SK-N-DZ (cell line): ENCODE results near the gene B3GNT5.

Experiments used
- DNase-seq: peaks from one replicate; pipeline ENCODE4 v3.0.0-alpha.2; 2015; ENCODE audit warnings: low spot score

Gene B3GNT5

DNA sequence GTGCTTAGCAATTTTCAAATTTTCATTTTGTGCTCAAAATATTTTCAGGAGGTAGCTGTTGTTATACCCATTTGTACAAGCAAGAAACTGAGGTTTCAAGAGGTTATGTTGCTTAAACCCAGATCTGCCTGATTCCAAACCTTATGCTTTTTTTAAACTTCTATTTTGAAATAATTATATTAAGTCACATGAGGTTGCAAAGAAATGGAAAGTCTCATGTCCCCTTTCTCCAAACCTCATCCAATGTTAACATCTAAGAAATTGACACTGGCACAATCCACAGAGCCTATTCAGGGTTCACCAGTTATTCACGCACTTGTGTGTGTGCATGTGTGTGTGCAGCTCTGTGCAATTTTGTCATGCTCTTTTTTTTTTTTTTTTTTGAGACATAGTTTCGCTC lies 35.1 kb downstream of the B3GNT5 start:
- DNase-seq = no peak

GRCh38 chr3:183290216-183290615 lies 37.2 kb downstream of the B3GNT5 start:
- DNase-seq = no peak

GRCh38 chr3:183291497-183292031 lies 38.5 kb downstream of the B3GNT5 start:
- no peak for DNase-seq

GRCh38 chr3:183293966-183294365 lies 40.9 kb downstream of the B3GNT5 start:
- DNase-seq = no peak

- DNase-seq = no peak
Measured at GRCh38 chr3:183295211-183295610, 42.2 kb downstream of the B3GNT5 start.

- no peak for DNase-seq
Measured at GRCh38 chr3:183296944-183297343, 43.9 kb downstream of the B3GNT5 start.

- DNase-seq = no peak
Measured at GRCh38 chr3:183298701-183299153, 45.7 kb downstream of the B3GNT5 start.

- DNase-seq = no peak
Measured at GRCh38 chr3:183299976-183300375, 46.9 kb downstream of the B3GNT5 start.

DNA sequence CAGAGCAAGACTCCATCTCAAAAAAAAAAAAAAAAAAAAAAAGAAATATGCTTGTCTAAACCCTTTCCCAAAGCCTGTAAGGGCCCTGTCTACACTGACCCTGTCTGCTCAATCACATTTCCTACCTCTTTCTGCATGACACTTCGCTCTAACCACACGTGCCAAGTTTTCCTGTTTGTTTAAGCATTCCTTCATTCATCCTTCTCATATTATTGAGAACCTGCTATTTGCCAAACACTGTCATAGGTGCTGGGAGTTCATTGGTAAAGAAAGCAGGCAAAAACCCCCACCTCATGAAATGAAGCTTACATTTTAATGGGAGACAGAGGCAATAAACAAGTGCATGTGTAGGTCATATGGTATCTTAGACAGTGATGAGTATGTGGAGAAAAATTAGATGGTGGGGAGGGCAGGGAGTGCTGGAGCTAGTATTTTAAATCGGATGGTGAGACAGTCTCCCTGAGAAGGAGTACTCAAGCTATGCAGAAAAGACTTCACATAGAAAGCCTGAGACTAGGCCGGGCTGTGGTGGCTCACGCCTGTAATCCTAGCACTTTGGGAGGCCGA lies 48.0 kb downstream of the B3GNT5 start:
- no peak for DNase-seq

- no peak for DNase-seq
Measured at GRCh38 chr3:183301937-183302580, 49.0 kb downstream of the B3GNT5 start.

DNA sequence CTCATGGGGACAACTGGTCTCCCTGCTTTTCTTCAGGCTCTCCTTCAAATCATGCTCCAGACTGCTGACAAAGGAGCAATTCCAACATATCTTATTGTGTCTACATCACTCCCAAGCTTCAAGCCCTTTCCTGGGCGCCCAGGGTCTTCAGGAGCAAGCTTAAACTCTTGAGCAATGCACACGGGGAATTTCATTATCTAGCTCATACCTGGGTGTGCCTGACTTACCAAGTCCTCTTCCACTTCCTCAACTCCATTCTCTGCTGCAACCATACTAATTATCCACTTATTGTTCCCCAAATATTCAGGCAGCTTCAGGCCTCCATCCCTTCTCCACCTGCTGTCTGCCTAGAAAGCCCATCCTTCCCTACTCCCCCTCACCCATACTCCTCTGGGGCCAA lies 50.6 kb downstream of the B3GNT5 start:
- DNase-seq = no peak

DNA sequence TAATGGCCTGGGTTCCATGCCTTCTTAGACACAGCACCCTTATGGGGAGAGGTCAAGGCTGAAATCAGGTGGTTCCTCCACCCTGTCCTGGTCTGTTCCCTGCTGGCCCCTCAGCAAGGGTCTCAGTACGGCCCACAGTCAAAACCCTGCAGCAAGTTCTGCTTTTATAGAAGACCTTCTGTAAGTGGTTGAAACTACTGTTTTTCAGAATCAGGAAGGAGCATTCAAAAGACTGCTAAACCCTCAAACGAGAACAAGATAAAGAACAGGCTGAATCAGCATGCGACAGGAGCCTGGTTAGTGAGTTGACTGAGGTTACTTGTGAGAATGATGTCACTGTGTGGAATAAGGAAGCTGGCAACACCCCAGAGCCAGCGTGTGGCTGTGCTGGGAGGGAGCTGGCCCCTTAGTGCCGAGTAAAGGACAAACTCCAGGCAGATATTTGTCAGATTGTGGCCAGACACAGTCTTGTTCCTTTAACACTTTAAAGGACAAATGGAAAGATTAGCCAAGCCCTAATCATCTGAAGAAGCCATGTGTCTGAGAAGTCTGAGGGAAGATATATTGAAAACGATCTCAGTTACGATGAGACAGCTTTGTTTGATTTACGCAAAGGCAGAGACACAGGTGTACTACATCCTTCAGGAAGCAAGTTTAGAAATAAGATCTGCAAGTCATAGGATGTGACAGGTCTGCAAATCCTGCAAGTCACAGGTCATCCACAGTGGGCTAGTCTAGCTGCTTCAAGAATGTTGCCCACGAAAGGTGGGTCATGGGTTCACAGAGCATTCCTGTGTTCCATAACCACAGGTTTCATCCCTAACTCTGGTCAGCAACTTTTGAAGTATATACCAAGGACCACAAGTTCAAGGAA lies 54.0 kb downstream of the B3GNT5 start:
- DNase-seq = no peak

DNA sequence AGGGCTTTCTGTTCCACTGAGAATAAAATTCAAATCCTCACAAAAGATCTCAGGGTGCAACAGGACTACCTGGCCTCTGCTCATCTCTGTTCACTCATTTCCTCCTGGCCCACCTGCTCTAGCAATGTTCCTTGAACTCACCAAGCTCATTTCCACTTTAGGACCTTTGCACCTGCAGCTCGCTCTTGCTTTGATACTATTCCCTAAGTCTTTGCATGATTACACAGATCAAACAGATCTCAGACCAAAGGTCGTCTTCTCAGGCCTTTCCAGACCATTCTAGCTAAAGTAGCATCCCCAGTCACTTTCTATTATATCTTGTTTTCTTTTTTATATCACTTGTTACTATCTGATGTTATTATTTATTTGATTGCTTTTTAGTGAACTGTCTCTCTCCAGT lies 54.7 kb downstream of the B3GNT5 start:
- no peak for DNase-seq

GRCh38 chr3:183308751-183309150 lies 55.7 kb downstream of the B3GNT5 start:
- no peak for DNase-seq

- DNase-seq = no peak
Measured at GRCh38 chr3:183309276-183309675, 56.2 kb downstream of the B3GNT5 start.

DNA sequence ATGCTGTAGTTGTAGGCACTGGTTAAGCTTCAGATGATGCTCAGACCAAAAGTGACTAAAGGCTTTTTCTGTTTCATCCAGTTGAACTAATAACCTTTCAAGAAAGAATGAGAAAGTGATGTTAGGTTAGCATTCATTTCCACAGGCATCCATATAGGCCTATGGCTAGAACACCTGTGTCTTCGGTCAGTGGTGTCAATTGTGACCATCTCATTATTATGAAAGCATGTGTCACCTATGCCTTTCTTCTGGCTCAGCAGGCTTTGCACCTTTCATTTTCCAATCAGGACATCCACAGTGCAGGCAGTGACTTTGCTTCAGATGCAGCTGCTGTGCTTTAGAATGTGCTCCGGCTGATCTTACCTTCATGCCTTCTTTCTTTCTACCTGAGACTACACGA lies 57.9 kb downstream of the B3GNT5 start:
- DNase-seq = no peak

- DNase-seq = no peak
Measured at GRCh38 chr3:183312433-183312832, 59.4 kb downstream of the B3GNT5 start.

- DNase-seq = no peak
Measured at GRCh38 chr3:183313351-183313750, 60.3 kb downstream of the B3GNT5 start.

DNA sequence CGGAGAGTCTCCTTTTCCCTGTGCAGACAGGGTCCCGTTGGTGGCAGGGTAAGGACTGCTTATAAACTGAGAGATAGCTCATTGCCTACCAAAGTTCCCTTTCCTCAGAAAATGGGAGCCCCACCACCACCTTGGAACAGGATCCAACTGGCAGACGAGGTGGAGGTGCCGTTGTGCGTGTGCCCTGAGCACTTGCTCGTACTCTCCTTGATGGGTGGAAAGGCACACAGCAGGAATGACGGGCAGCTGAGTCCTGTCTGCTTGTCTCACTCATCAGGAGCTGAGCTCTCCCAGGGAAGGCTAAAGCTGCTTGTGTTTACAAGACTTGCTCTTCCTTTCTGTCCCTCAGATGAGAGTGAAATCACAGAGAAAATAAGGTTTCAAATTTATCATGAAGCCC lies 60.7 kb downstream of the B3GNT5 start:
- DNase-seq = no peak

DNA sequence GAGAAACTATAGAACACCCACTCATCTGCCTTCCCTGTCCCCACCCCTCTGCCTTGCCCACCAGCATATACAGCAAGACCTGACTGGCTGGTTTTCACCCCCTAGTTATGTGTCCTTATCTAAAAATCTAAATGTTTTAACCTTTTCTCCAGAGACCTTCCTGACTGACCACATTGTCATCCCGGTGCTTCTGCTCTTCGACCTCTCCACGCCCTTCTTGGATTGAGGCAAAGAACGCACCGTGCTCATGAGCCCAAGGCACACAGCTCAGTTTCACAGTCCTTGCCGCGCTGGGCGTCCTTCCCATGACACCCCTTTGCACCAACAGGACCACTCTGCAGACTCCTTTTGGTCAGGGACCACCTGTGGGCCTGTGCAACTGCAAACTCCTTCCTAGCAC lies 62.7 kb downstream of the B3GNT5 start:
- DNase-seq = no peak

DNA sequence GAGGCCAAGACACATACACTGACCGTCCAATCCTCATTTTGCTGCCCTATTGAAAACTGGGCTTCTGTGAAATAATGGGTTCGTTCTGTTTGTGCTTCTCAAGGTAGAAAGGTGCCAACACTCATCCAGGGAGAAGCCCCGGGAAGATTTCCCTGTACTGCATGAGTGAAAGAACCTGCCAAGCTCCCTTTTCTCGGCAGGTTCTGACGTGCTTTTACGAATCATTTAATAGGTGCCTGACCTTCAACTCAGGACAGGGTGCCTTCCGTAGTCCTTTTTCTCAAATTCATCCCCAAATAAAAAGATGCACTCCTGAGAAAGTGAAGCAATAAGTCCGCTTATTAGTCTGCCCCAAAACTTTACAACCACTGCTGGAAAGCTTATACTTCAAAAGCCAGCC lies 64.2 kb downstream of the B3GNT5 start:
- no peak for DNase-seq
